ENCODE measurements around the gene CHRNB4.

DNA sequence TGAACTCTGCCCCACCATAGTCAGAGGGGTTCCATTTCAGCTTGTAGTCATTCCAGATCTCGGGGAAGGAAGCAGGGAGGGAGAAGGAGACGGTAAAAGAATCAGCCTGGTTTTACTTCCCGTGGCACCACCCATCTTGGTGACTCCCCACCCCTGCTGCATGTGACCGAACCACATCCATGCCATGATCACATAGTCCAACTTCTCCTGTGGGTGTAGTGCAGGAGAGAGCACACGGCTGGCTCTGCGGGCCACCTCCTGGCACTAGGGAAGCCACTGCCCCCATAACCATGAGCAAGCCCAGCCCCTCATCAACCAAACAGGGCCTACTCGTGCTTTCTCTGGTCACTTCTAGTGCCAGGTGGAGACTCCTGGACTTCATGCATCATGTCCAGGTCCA is 23.9 kb downstream of the CHRNB4 start:
- TF ChIP-seq, protein P1, sequence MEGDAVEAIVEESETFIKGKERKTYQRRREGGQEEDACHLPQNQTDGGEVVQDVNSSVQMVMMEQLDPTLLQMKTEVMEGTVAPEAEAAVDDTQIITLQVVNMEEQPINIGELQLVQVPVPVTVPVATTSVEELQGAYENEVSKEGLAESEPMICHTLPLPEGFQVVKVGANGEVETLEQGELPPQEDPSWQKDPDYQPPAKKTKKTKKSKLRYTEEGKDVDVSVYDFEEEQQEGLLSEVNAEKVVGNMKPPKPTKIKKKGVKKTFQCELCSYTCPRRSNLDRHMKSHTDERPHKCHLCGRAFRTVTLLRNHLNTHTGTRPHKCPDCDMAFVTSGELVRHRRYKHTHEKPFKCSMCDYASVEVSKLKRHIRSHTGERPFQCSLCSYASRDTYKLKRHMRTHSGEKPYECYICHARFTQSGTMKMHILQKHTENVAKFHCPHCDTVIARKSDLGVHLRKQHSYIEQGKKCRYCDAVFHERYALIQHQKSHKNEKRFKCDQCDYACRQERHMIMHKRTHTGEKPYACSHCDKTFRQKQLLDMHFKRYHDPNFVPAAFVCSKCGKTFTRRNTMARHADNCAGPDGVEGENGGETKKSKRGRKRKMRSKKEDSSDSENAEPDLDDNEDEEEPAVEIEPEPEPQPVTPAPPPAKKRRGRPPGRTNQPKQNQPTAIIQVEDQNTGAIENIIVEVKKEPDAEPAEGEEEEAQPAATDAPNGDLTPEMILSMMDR (IDR thresholded peaks at IDR 0.05; ENCODE audit: extremely low read depth in 1 of 2, insufficient read depth in 1 of 2, low read depth in 1 of 2, low read length in 2 of 2), result no peak
- TF ChIP-seq POLR2AphosphoS5 (IDR thresholded peaks at IDR 0.05; ENCODE audit: insufficient read depth, low read depth, low read length) (no peak), EZH2 (IDR thresholded peaks at IDR 0.05; ENCODE audit: borderline replicate concordance, low read depth, low read length, severe bottlenecking) (no peak), POLR2A (IDR thresholded peaks at IDR 0.05; ENCODE audit: low read depth, low read length) (no peak), MAX (IDR thresholded peaks at IDR 0.05; ENCODE audit: insufficient read depth, insufficient read length) (no peak), JUN (IDR thresholded peaks at IDR 0.05; ENCODE audit: borderline replicate concordance, insufficient read depth, insufficient read length, low read depth) (no peak), MYC (IDR thresholded peaks at IDR 0.05; ENCODE audit: low read depth, low read length) (no peak)

All from endothelial cell of umbilical vein (primary cell).